OCI-LY3 (cell line): ENCODE data around the gene ASTL.

Source experiments
- CTCF ChIP-seq: fragments of 200-600, 300-600 bp; sonication (generic); IDR thresholded peaks from 2 replicates; pipeline ENCODE4 v1.5.1; 2014; ENCODE audit warnings: antibody characterized with exemption, low read length, low read depth
- EZH2phosphoT487 ChIP-seq: fragments of 200-600 bp; shearing (Covaris generic); IDR thresholded peaks from 2 replicates; pipeline ENCODE4 v1.6.1; 2018; ENCODE audit warnings: antibody characterized with exemption, mixed run types, low read depth

GRCh38 chr2:96120991-96121390 is 17.3 kb downstream of the ASTL start:
- TF ChIP-seq CTCF (no peak), EZH2phosphoT487 (no peak)
